GM19324 (cell line): ENCODE results near the gene ACR.

Source experiments
- ATAC-seq: cut with Tn5 transposase; IDR thresholded peaks from one replicate; pipeline ENCODE4 v1.9.1; 2021; ENCODE audit warnings: mild to moderate bottlenecking, moderate library complexity; ENCODE audit not compliant: unreplicated experiment, low FRiP score

ACR gene

GRCh38 chr22:50716290-50717024, 21.5 kb upstream of the ACR start:
- ATAC-seq, result no peak

GRCh38 chr22:50717709-50718351, 20.2 kb upstream of the ACR start:
- no peak for ATAC-seq

GRCh38 chr22:50718352-50718709, 19.7 kb upstream of the ACR start:
- ATAC-seq, result no peak

GRCh38 chr22:50719814-50720300, 18.1 kb upstream of the ACR start:
- ATAC-seq, result no peak

GRCh38 chr22:50720301-50721256, 17.4 kb upstream of the ACR start:
- no peak for ATAC-seq

GRCh38 chr22:50721257-50721844, 16.7 kb upstream of the ACR start:
- no peak for ATAC-seq

- ATAC-seq, result no peak
These were observed 15.8 kb upstream of the ACR start for GRCh38 chr22:50722048-50722701.

GRCh38 chr22:50722716-50723428, 15.1 kb upstream of the ACR start:
- no peak for ATAC-seq

- ATAC-seq, result no peak
These were observed 14.0 kb upstream of the ACR start for GRCh38 chr22:50723991-50724390.

GRCh38 chr22:50724616-50725015, 13.4 kb upstream of the ACR start:
- ATAC-seq, result no peak

- no peak for ATAC-seq
These were observed 12.4 kb upstream of the ACR start for GRCh38 chr22:50725597-50725996.

- no peak for ATAC-seq
These were observed 11.2 kb upstream of the ACR start for GRCh38 chr22:50726643-50727340.

GRCh38 chr22:50727678-50728522, 10.1 kb upstream of the ACR start:
- ATAC-seq, result no peak

GRCh38 chr22:50728523-50728931, 9.5 kb upstream of the ACR start:
- no peak for ATAC-seq

GRCh38 chr22:50729391-50730012, 8.5 kb upstream of the ACR start:
- ATAC-seq, result no peak

- no peak for ATAC-seq
These were observed 7.8 kb upstream of the ACR start for GRCh38 chr22:50730013-50730891.
